ENCODE results near the gene TWNK.

GRCh38 chr10:100972904-100973535 is 14.3 kb upstream of the TWNK start:
- TF ChIP-seq NR3C1 (CRISPR knock-in tag; conservative IDR thresholded peaks at IDR 0.05; ENCODE audit: low read depth): no peak
- TF ChIP-seq IRF2 (CRISPR knock-in tag; IDR thresholded peaks at IDR 0.05; ENCODE audit: borderline replicate concordance, low read depth): no peak
- TF ChIP-seq SP1 (CRISPR knock-in tag; conservative IDR thresholded peaks at IDR 0.05): no peak
- no peak for TF ChIP-seq CTCF (IDR thresholded peaks at IDR 0.05)
